ENCODE measurements around the gene SGCG.
A peak's percentile ranks its signal among the peaks of the same experiment; 100 is the strongest.
"Not testable (repeated sequence)": the region's sequence is repeated elsewhere in the genome, so short reads cannot be mapped to it uniquely, and the experiment has no call there.

Gene SGCG

DNA sequence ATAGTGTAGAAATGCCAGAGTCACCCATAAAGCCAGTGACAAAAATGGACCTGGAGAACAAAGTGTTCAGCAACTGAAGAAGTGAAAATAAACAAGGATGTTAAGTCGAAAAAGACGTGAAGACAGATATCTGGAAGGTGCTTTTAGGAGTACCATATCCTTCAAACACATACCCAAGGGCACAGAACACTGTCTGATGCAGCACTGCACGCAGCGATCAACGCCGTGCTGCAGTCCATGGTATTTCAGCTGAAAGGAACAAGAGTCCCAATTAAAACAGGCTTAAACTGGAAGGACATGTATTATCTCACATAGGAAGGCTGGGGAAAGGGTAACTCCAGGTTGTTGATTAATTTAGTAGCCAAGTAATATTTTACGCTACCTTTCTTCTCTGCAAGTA, 108.2 kb downstream of the SGCG start:
- DNase-seq (ENCODE audit: low read depth) = no peak
- TF ChIP-seq, protein P1, sequence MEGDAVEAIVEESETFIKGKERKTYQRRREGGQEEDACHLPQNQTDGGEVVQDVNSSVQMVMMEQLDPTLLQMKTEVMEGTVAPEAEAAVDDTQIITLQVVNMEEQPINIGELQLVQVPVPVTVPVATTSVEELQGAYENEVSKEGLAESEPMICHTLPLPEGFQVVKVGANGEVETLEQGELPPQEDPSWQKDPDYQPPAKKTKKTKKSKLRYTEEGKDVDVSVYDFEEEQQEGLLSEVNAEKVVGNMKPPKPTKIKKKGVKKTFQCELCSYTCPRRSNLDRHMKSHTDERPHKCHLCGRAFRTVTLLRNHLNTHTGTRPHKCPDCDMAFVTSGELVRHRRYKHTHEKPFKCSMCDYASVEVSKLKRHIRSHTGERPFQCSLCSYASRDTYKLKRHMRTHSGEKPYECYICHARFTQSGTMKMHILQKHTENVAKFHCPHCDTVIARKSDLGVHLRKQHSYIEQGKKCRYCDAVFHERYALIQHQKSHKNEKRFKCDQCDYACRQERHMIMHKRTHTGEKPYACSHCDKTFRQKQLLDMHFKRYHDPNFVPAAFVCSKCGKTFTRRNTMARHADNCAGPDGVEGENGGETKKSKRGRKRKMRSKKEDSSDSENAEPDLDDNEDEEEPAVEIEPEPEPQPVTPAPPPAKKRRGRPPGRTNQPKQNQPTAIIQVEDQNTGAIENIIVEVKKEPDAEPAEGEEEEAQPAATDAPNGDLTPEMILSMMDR (IDR thresholded peaks at IDR 0.05; ENCODE audit: control insufficient read depth, insufficient read depth, low read depth, low read length, missing control alignments) = no peak

DNA sequence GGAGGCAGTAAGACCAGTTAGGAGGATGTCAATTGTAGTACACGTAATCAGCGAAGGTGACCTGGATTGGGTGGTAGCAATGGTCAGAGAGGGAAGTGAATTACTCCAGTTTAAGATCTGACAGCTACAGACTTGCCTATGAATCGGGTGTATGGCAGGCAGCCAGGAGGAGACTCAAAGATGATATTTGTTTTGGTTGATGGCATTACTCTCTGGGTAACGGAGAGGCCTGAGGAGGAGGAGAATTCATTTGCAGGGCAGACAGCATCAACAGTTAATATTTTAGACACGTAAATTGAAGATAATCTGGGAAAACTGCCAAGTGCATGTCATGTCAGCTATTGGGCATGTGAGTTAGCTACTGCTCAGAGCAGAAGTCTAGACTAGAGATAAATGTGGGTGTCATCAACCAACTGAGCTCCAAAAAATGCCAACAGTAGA, 109.2 kb downstream of the SGCG start:
- H3K4me3 ChIP-seq (ENCODE audit: control insufficient read depth, low read depth, low read length) = no peak overlapping the region
- no peak for DNase-seq (ENCODE audit: low read depth)
- TF ChIP-seq, protein P1 (IDR thresholded peaks at IDR 0.05; ENCODE audit: control insufficient read depth, insufficient read depth, low read depth, low read length, missing control alignments) = no peak

More for the DNA sequence above, 108.2 kb downstream of the SGCG start:
- H3K4me3 ChIP-seq (ENCODE audit: control insufficient read depth, low read depth, low read length) = no peak overlapping the region

DNA sequence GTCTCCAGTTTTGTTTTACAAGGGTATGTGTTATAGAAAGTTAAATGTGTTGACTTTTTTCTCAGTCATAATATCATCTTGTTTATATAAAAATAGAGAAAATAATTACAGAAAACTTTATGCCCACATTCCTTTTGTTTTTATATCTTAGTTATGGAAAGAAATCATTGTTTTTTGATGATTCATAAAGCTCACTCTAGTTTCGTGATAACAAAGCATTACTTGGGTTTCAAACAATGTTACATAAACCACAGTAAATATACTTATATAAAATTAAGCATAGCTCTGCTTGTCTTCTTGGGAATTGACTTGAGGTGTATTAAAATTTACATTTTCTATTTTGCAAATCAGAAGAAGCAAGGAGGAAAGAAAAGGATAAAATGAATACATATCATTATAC, 111.8 kb downstream of the SGCG start:
- TF ChIP-seq, protein P1 (IDR thresholded peaks at IDR 0.05; ENCODE audit: control insufficient read depth, insufficient read depth, low read depth, low read length, missing control alignments) = no peak
- no peak overlapping the region for H3K4me3 ChIP-seq (ENCODE audit: control insufficient read depth, low read depth, low read length)
- no peak for DNase-seq (ENCODE audit: low read depth)

DNA sequence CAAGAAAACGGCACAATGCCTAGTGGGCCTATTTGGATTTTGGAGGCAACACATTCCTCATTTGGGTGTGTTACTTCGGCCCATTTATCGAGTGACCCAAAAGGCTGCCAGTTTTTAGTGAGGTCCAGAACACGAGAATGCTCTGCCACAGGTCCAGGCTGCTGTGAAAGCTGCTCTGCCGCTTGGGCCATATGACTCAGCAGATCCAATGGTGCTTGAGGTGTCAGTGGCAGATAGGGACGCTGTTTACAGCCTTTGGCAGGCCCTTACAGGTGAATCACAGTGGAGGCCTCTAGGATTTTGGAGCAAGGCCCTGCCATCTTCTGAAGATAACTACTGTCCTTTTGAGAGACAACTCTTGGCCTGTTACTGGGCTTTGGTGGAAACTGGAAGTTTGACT, 134.1 kb downstream of the SGCG start:
- not testable (repeated sequence) for DNase-seq (ENCODE audit: low read depth); H3K4me3 ChIP-seq (ENCODE audit: control insufficient read depth, low read depth, low read length)

DNA sequence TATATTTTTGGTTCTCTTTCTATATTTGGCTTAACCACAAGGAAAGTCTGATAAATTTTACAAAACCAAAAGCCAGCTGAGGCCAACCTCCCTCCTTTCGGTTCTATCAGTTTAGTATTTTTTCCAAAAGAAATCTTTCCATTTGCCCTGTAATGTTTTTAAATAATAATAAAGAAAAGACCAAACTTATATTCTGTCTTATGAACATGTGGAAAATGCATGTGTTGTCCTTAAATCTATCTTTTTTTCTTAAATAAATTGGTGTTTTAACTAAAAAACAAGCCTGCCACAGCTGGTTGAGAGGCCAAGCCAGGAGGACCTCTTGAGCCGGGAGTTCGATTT, 139.1 kb downstream of the SGCG start:
- no peak for DNase-seq (ENCODE audit: low read depth)
- TF ChIP-seq, protein P1 (IDR thresholded peaks at IDR 0.05; ENCODE audit: control insufficient read depth, insufficient read depth, low read depth, low read length, missing control alignments) = no peak
- H3K4me3 ChIP-seq (ENCODE audit: control insufficient read depth, low read depth, low read length) = no peak overlapping the region

DNA sequence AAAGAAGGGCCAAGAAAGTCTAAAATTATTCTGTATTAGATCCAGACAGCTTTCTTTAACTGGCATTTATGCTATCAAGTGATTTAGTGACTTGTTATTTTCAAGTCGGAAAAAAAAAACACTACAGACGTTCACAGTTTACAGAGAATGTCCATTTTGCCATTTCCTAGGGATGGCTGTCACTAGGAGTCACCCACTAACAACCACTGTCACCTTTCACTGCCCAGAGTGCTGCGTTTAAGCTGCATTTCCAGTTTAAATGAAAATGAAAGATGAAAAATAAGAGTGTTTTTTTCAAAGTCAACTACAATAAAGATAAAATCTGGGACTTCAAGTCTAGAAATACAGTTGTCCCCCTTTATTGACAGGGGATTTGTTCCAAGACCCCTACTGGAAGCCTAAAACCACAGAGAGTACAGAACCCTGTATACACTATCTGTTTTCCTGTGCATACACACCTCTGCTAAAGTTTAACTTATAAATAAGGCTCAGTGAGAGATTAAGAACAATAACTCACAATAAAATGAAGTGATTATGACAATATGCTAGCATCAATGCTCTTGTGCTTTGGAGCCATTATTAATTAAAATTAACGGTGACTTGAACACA, 140.3 kb downstream of the SGCG start:
- TF ChIP-seq, protein P1 (IDR thresholded peaks at IDR 0.05; ENCODE audit: control insufficient read depth, insufficient read depth, low read depth, low read length, missing control alignments) = no peak
- no peak overlapping the region for H3K4me3 ChIP-seq (ENCODE audit: control insufficient read depth, low read depth, low read length)
- no peak for DNase-seq (ENCODE audit: low read depth)

DNA sequence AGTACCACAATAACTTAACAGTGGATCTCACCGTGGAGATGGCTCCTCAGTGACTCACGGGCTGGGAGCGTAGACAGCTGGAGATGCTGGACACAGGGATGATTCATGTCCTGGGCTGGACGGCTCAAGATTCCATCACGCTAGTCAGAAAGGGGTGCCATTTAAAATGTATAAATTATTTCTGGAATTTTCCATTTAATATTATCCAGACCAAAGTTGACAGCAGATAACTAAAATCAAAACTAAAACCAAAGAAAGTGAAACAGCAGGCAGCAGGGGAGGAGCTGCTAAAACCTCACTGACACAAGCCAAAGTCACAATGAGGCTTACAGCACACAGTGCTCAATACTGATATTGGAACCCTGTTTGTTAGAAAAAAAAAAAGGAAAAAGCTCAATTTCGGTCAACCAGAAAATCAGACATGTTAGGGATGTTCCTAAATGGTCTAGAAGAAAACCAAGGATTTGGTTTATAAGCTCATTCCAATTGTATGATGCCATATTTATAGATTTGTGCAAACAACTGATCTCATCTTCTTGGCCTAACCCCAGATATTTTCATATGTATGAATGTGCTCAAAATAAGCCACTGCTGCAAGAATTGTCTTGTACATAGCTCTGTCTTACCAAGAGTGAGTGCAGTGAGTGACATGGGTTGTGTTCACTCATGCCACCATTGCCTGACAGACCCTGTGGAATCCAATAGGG, 140.9 kb downstream of the SGCG start:
- TF ChIP-seq, protein P1 (IDR thresholded peaks at IDR 0.05; ENCODE audit: control insufficient read depth, insufficient read depth, low read depth, low read length, missing control alignments) = no peak
- no peak overlapping the region for H3K4me3 ChIP-seq (ENCODE audit: control insufficient read depth, low read depth, low read length)
- peak; percentile 67 for DNase-seq (ENCODE audit: low read depth)

Measured in AG09309 (cell line).